HCT116 (cell line): ENCODE data around the gene RDH14. TPM values are rescaled to one million over a fixed set of nuclear protein-coding genes. Genes with fewer than 3 reads are reported as not detected.

Experiments used
- ATAC-seq: fragments of 200-7000 bp; cut with Tn5 transposase; 2 replicates; pipeline ENCODE4 v1.9.1; 2020; ENCODE audit warnings: mild to moderate bottlenecking, moderate library complexity
- BruUV-seq: library from RNA; stranded (reverse); fragments of 400-500 nt; replicated peaks from 2 replicates; lab custom pipeline; 2021; lab: Mats Ljungman, UMichigan
- CTCF ChIA-PET: fragments of 300-600 bp; sonication (Branson Sonifier 250); formaldehyde crosslinking; loops from one replicate; lab custom pipeline; 2021; ENCODE audit warnings: antibody characterized with exemption; lab: Charles Lee
- POLR2A ChIA-PET: fragments of 300-600, 350-600 bp; sonication (Branson Sonifier 250); formaldehyde crosslinking; loops from one replicate; lab custom pipeline; 2021; ENCODE audit warnings: antibody characterized with exemption; lab: Charles Lee
- RAD21 ChIA-PET, 2 experiments: fragments of 300-600 bp; sonication (Branson Sonifier 250); formaldehyde crosslinking; loops; one replicate each; lab custom pipeline; 2023; ENCODE audit warnings: low total read pairs in 2 of 2; ENCODE audit not compliant: uncharacterized antibody in 2 of 2, unreplicated experiment in 2 of 2, low non-redundant PET in 1 of 2; lab: Charles Lee
- DNase-seq: peaks from one replicate; pipeline ENCODE4 v3.0.0-alpha.2; 2010; ENCODE audit warnings: low read depth, low spot score
- H2AFZ ChIP-seq: fragments of 200-600 bp; shearing (Covaris generic), sonication (generic); 2 replicates; pipeline ENCODE4 v1.6.1; 2017; ENCODE audit warnings: low read depth, mixed run types, mixed read lengths, antibody characterized with exemption, low read length; ENCODE audit not compliant: poor library complexity, severe bottlenecking
- H3K27ac ChIP-seq: 2 replicates; pipeline ENCODE4 v1.5.1; 2012; ENCODE audit warnings: low read depth, low read length
- H3K27me3 ChIP-seq: fragments of 200-600 bp; sonication (generic); 2 replicates; pipeline ENCODE4 v1.6.1; 2016; ENCODE audit warnings: mixed run types, low read length, mixed read lengths; ENCODE audit not compliant: insufficient read depth
- H3K36me3 ChIP-seq, 2 experiments: fragments of 200-500 bp in 1 of 2; fragments of 200-600 bp in 1 of 2; sonication (Bioruptor generic) in 1 of 2; sonication (generic) in 1 of 2; 2 replicates each; pipeline versions ENCODE4 v1.5.1 to v1.6.1; 2014 to 2016; ENCODE audit warnings: low read length in 2 of 2, inconsistent platforms in 1 of 2, mixed read lengths in 1 of 2, mixed run types in 1 of 2; ENCODE audit not compliant: insufficient read depth in 2 of 2, control insufficient read depth in 1 of 2
- H3K4me1 ChIP-seq, 2 experiments: fragments of 200-600 bp in 1 of 2; sonication (generic) in 1 of 2; 2 replicates each; pipeline versions ENCODE4 v1.5.1 to v1.6.1; 2012 to 2017; ENCODE audit warnings: low read length in 2 of 2, inconsistent platforms in 1 of 2, mild to moderate bottlenecking in 1 of 2, mixed read lengths in 1 of 2, mixed run types in 1 of 2, moderate library complexity in 1 of 2; ENCODE audit not compliant: insufficient read depth in 2 of 2, control insufficient read depth in 1 of 2
- H3K4me2 ChIP-seq: fragments of 200-600 bp; sonication (generic); 2 replicates; pipeline ENCODE4 v1.6.1; 2017; ENCODE audit warnings: mixed run types, low read length, mixed read lengths
- H3K4me3 ChIP-seq, 2 experiments: fragments of 200-600 bp in 1 of 2; sonication (generic) in 1 of 2; replicated peaks in 1 of 2; 2 replicates each; pipeline ENCODE4 v1.5.1; 2011 to 2016; ENCODE audit warnings: low read length in 2 of 2, control low read depth in 1 of 2, low read depth in 1 of 2, mild to moderate bottlenecking in 1 of 2, mixed read lengths in 1 of 2, mixed run types in 1 of 2
- H3K79me2 ChIP-seq: fragments of 200-600 bp; sonication (generic); 2 replicates; pipeline ENCODE4 v1.6.1; 2017; ENCODE audit warnings: mild to moderate bottlenecking, mixed run types, low read length, moderate library complexity, mixed read lengths; ENCODE audit not compliant: insufficient read depth
- H3K9ac ChIP-seq: fragments of 200-600 bp; sonication (generic); 2 replicates; pipeline ENCODE4 v1.6.1; 2016; ENCODE audit warnings: low read length, mixed read lengths
- H3K9me2 ChIP-seq: fragments of 200-600 bp; sonication (generic), shearing (Covaris generic); 2 replicates; pipeline ENCODE4 v1.6.1; 2017; ENCODE audit warnings: mixed run types, mild to moderate bottlenecking, moderate library complexity; ENCODE audit not compliant: insufficient read depth
- H3K9me3 ChIP-seq, 2 experiments: fragments of 200-500 bp in 1 of 2; fragments of 200-600 bp in 1 of 2; sonication (Bioruptor generic) in 1 of 2; sonication (generic) in 1 of 2; 2 replicates each; pipeline ENCODE4 v1.6.1; 2014 to 2017; ENCODE audit warnings: low read length in 2 of 2, mixed read lengths in 2 of 2, inconsistent platforms in 1 of 2, low read depth in 1 of 2, mild to moderate bottlenecking in 1 of 2, mixed run types in 1 of 2, moderate library complexity in 1 of 2; ENCODE audit not compliant: control insufficient read depth in 1 of 2, insufficient read depth in 1 of 2
- H4K20me1 ChIP-seq: fragments of 200-600 bp; sonication (generic), shearing (Covaris generic); 2 replicates; pipeline ENCODE4 v1.6.1; 2017; ENCODE audit warnings: mixed run types, mild to moderate bottlenecking, moderate library complexity; ENCODE audit not compliant: insufficient read depth
- CBX3 ChIP-seq: IDR thresholded peaks from 2 replicates; pipeline ENCODE4 v1.6.1; 2012; ENCODE audit warnings: low read depth
- ELF1 ChIP-seq: IDR thresholded peaks from 2 replicates; pipeline ENCODE4 v1.6.1; 2012; ENCODE audit warnings: low read depth, borderline replicate concordance
- EZH2 ChIP-seq: fragments of 200-600 bp; sonication (generic); IDR thresholded peaks from 2 replicates; pipeline ENCODE4 v1.6.1; 2017; ENCODE audit warnings: antibody characterized with exemption, mixed run types
- JUND ChIP-seq: IDR thresholded peaks from 2 replicates; pipeline ENCODE4 v1.6.1; 2012
- POLR2A ChIP-seq: IDR thresholded peaks from 2 replicates; pipeline ENCODE4 v1.7.0; 2011; ENCODE audit warnings: borderline replicate concordance; ENCODE audit not compliant: insufficient read depth, insufficient read length; ENCODE audit errors: extremely low read depth
- POLR2AphosphoS5 ChIP-seq: IDR thresholded peaks from 2 replicates; pipeline ENCODE4 v1.6.1; 2011; ENCODE audit warnings: mild to moderate bottlenecking, low read depth, low read length, moderate library complexity
- RAD21 ChIP-seq: IDR thresholded peaks from 2 replicates; pipeline ENCODE4 v1.6.1; 2012; ENCODE audit warnings: low read depth, mild to moderate bottlenecking
- SIN3A ChIP-seq: IDR thresholded peaks from 2 replicates; pipeline ENCODE4 v1.6.1; 2012; ENCODE audit warnings: low read depth
- SP1 ChIP-seq: IDR thresholded peaks from 2 replicates; pipeline ENCODE4 v1.6.1; 2012; ENCODE audit warnings: low read depth
- ZFX ChIP-seq: fragments of 450-650 bp; IDR thresholded peaks from 2 replicates; pipeline ENCODE4 v1.6.1; 2017
- intact Hi-C: fragments of 100-400 bp; cut with micrococcal nuclease; formaldehyde crosslinking; loops from 2 replicates; pipeline ENCODE4 v1.10.0; 2022
- total RNA-seq: library from RNA; stranded (reverse); gene quantifications from one replicate; pipeline ENCODE4 v1.2.1, GENCODE V29; 2021; ENCODE audit not compliant: unreplicated experiment
- TF ChIP-seq, protein P1 (sequence below): IDR thresholded peaks from 2 replicates; pipeline ENCODE4 v1.6.1; 2011; ENCODE audit warnings: mild to moderate bottlenecking, low read length, moderate library complexity; ENCODE audit not compliant: insufficient replicate concordance; ENCODE audit errors: extremely low read depth
- TF ChIP-seq, protein P2 (sequence below): IDR thresholded peaks from 2 replicates; pipeline ENCODE4 v1.6.1; 2012; ENCODE audit warnings: low read depth
- TF ChIP-seq, protein P3 (sequence below): IDR thresholded peaks from 2 replicates; pipeline ENCODE4 v1.6.1; 2012
- TF ChIP-seq, protein P4 (sequence below), 3 experiments: fragments of 200-600 bp in 1 of 3; sonication (generic) in 1 of 3; IDR thresholded peaks in 2 of 3; conservative IDR thresholded peaks in 1 of 3; 2 replicates each; pipeline ENCODE4 v1.5.1; 2012 to 2017; ENCODE audit warnings: low read depth in 2 of 3, low read length in 2 of 3, antibody characterized with exemption in 1 of 3, borderline replicate concordance in 1 of 3, control low read depth in 1 of 3, mild to moderate bottlenecking in 1 of 3, mixed read lengths in 1 of 3, mixed run types in 1 of 3, moderate library complexity in 1 of 3; ENCODE audit not compliant: insufficient read depth in 1 of 3

RDH14 gene
- total RNA-seq, 1 experiment from 2014 or later = 15.5 TPM

DNA sequence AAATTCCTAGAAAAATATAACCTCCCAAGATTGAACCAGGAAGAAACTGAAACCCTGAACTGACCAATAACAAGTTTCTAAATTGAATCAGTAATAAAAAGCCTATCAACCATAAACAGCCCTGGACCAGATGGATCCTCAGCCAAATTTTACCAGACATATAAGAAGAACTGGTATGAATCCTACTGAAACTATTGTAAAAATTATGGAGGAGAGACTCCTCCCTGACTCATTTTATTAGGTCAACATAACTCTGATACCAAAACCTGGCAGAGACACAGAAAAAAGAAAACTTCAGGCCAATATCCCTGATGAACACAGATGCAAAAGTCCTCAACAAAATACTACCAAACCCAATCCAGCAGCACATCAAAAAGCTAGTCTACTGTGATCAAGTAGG lies 17.6 kb upstream of the RDH14 start:
- intact Hi-C loops = no loop called here
- RAD21 ChIA-PET = no interaction called here
- no peak overlapping the region for H3K9ac ChIP-seq
- H3K9me2 ChIP-seq = no peaks in the 10 kb centered on the region
- no peaks in the 10 kb centered on the region for H3K9me3 ChIP-seq
- no peaks in the 10 kb centered on the region for H3K79me2 ChIP-seq
- H3K27me3 ChIP-seq = no peaks in the 10 kb centered on the region
- no peak for DNase-seq
- no peak overlapping the region for H3K4me2 ChIP-seq
- H4K20me1 ChIP-seq = no peaks in the 10 kb centered on the region
- POLR2A ChIA-PET = no interaction called here
- no peak overlapping the region for H3K4me3 ChIP-seq
- BruUV-seq = no TSS peak
- H2AFZ ChIP-seq = no peak overlapping the region
- CTCF ChIA-PET = no interaction called here
- no peaks in the 10 kb centered on the region for H3K4me1 ChIP-seq
- H3K27ac ChIP-seq = no peak overlapping the region
- H3K36me3 ChIP-seq = no peaks in the 10 kb centered on the region
- ATAC-seq = no peak
- TF ChIP-seq, protein P1, sequence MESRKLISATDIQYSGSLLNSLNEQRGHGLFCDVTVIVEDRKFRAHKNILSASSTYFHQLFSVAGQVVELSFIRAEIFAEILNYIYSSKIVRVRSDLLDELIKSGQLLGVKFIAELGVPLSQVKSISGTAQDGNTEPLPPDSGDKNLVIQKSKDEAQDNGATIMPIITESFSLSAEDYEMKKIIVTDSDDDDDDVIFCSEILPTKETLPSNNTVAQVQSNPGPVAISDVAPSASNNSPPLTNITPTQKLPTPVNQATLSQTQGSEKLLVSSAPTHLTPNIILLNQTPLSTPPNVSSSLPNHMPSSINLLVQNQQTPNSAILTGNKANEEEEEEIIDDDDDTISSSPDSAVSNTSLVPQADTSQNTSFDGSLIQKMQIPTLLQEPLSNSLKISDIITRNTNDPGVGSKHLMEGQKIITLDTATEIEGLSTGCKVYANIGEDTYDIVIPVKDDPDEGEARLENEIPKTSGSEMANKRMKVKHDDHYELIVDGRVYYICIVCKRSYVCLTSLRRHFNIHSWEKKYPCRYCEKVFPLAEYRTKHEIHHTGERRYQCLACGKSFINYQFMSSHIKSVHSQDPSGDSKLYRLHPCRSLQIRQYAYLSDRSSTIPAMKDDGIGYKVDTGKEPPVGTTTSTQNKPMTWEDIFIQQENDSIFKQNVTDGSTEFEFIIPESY = no peak
- TF ChIP-seq ELF1 = no peak
- TF ChIP-seq SIN3A = no peak
- TF ChIP-seq CBX3 = no peak
- TF ChIP-seq, protein P2, sequence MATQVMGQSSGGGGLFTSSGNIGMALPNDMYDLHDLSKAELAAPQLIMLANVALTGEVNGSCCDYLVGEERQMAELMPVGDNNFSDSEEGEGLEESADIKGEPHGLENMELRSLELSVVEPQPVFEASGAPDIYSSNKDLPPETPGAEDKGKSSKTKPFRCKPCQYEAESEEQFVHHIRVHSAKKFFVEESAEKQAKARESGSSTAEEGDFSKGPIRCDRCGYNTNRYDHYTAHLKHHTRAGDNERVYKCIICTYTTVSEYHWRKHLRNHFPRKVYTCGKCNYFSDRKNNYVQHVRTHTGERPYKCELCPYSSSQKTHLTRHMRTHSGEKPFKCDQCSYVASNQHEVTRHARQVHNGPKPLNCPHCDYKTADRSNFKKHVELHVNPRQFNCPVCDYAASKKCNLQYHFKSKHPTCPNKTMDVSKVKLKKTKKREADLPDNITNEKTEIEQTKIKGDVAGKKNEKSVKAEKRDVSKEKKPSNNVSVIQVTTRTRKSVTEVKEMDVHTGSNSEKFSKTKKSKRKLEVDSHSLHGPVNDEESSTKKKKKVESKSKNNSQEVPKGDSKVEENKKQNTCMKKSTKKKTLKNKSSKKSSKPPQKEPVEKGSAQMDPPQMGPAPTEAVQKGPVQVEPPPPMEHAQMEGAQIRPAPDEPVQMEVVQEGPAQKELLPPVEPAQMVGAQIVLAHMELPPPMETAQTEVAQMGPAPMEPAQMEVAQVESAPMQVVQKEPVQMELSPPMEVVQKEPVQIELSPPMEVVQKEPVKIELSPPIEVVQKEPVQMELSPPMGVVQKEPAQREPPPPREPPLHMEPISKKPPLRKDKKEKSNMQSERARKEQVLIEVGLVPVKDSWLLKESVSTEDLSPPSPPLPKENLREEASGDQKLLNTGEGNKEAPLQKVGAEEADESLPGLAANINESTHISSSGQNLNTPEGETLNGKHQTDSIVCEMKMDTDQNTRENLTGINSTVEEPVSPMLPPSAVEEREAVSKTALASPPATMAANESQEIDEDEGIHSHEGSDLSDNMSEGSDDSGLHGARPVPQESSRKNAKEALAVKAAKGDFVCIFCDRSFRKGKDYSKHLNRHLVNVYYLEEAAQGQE = no peak
- TF ChIP-seq EZH2 = no peak
- no peak for TF ChIP-seq ZFX
- TF ChIP-seq, protein P3, sequence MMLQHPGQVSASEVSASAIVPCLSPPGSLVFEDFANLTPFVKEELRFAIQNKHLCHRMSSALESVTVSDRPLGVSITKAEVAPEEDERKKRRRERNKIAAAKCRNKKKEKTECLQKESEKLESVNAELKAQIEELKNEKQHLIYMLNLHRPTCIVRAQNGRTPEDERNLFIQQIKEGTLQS = no peak
- TF ChIP-seq, protein P4, sequence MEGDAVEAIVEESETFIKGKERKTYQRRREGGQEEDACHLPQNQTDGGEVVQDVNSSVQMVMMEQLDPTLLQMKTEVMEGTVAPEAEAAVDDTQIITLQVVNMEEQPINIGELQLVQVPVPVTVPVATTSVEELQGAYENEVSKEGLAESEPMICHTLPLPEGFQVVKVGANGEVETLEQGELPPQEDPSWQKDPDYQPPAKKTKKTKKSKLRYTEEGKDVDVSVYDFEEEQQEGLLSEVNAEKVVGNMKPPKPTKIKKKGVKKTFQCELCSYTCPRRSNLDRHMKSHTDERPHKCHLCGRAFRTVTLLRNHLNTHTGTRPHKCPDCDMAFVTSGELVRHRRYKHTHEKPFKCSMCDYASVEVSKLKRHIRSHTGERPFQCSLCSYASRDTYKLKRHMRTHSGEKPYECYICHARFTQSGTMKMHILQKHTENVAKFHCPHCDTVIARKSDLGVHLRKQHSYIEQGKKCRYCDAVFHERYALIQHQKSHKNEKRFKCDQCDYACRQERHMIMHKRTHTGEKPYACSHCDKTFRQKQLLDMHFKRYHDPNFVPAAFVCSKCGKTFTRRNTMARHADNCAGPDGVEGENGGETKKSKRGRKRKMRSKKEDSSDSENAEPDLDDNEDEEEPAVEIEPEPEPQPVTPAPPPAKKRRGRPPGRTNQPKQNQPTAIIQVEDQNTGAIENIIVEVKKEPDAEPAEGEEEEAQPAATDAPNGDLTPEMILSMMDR (IDR thresholded peaks at IDR 0.05 in 2 of 3, conservative IDR thresholded peaks at IDR 0.05 in 1 of 3; ENCODE audit: borderline replicate concordance in 1 of 3, insufficient read depth in 1 of 3, low read depth in 2 of 3, low read length in 2 of 3) = no peak
- no peak for TF ChIP-seq SP1
- TF ChIP-seq POLR2AphosphoS5 = no peak
- TF ChIP-seq RAD21 = no peak
- no peak for TF ChIP-seq JUND
- TF ChIP-seq POLR2A = no peak
